IMR-90 (cell line): ENCODE measurements around the gene FCN1. TPM values are rescaled to one million over a fixed set of nuclear protein-coding genes. Genes with fewer than 3 reads are reported as not detected.

Source experiments
- ATAC-seq: fragments of 200-7000 bp; cut with Tn5 transposase; 2 replicates; pipeline ENCODE4 v1.9.1; 2020; ENCODE audit warnings: low read depth, mild to moderate bottlenecking, moderate library complexity
- BruUV-seq: library from RNA; stranded (reverse); fragments of 400-500 nt; replicated peaks from 2 replicates; lab custom pipeline; 2021; lab: Mats Ljungman, UMichigan
- CTCF ChIA-PET: fragments of 300-600 bp; formaldehyde crosslinking; extraction: SDS; loops from one replicate; lab custom pipeline; 2021; ENCODE audit warnings: antibody characterized with exemption; lab: Yijun Ruan, JAX
- POLR2A ChIA-PET: fragments of 300-600 bp; sonication (Branson Sonifier 250); formaldehyde crosslinking; loops from one replicate; lab custom pipeline; 2022; ENCODE audit warnings: antibody characterized with exemption; ENCODE audit not compliant: unreplicated experiment; lab: Charles Lee
- DNase-seq: peaks from one replicate; pipeline ENCODE4 v3.0.0; 2013
- H2AFZ ChIP-seq: replicated peaks from 2 replicates; pipeline ENCODE3; 2013; ENCODE audit warnings: low read length, mild to moderate bottlenecking; ENCODE audit not compliant: poor library complexity
- H2AK5ac ChIP-seq: 2 replicates; pipeline ENCODE4 v1.6.1; 2013; ENCODE audit warnings: low read depth, low read length, inconsistent platforms
- H2AK9ac ChIP-seq: replicated peaks from 2 replicates; pipeline ENCODE3; 2013; ENCODE audit warnings: mild to moderate bottlenecking, low read depth, low read length, moderate library complexity; ENCODE audit not compliant: poor library complexity
- H2BK120ac ChIP-seq: 2 replicates; pipeline ENCODE4 v1.6.1; 2013; ENCODE audit warnings: low read depth, low read length, inconsistent platforms
- H2BK15ac ChIP-seq: 3 replicates; pipeline ENCODE4 v1.6.1; 2013; ENCODE audit warnings: low read depth, low read length, inconsistent platforms
- H2BK20ac ChIP-seq: 2 replicates; pipeline ENCODE4 v1.6.1; 2013; ENCODE audit warnings: low read depth, mild to moderate bottlenecking, inconsistent platforms, low read length, moderate library complexity
- H2BK5ac ChIP-seq: 2 replicates; pipeline ENCODE4 v1.6.1; 2013; ENCODE audit warnings: mild to moderate bottlenecking, low read depth, low read length, inconsistent platforms; ENCODE audit not compliant: poor library complexity, severe bottlenecking
- H3K14ac ChIP-seq: replicated peaks from 2 replicates; pipeline ENCODE4 v1.6.1; 2013; ENCODE audit warnings: low read depth, low read length, inconsistent platforms
- H3K18ac ChIP-seq: 2 replicates; pipeline ENCODE4 v1.6.1; 2013; ENCODE audit warnings: low read depth, low read length, control low read depth
- H3K23ac ChIP-seq: 2 replicates; pipeline ENCODE4 v1.6.1; 2013; ENCODE audit warnings: low read depth, low read length, inconsistent platforms
- H3K27ac ChIP-seq: 2 replicates; pipeline ENCODE4 v1.5.1; 2013; ENCODE audit warnings: mild to moderate bottlenecking, control low read depth, low read length; ENCODE audit not compliant: insufficient read depth
- H3K27me3 ChIP-seq: 2 replicates; pipeline ENCODE4 v1.6.1; 2013; ENCODE audit warnings: low read length; ENCODE audit not compliant: control insufficient read depth, insufficient read depth
- H3K36me3 ChIP-seq: 2 replicates; pipeline ENCODE4 v1.6.1; 2013; ENCODE audit warnings: low read length, mixed read lengths; ENCODE audit not compliant: control insufficient read depth, insufficient read depth
- H3K4ac ChIP-seq: 2 replicates; pipeline ENCODE4 v1.6.1; 2013; ENCODE audit warnings: low read depth, low read length, inconsistent platforms
- H3K4me1 ChIP-seq: 2 replicates; pipeline ENCODE4 v1.6.1; 2013; ENCODE audit warnings: low read length, mixed read lengths; ENCODE audit not compliant: control insufficient read depth, insufficient read depth
- H3K4me2 ChIP-seq: 2 replicates; pipeline ENCODE4 v1.6.1; 2013; ENCODE audit warnings: low read depth, mild to moderate bottlenecking, control low read depth, low read length, moderate library complexity
- H3K4me3 ChIP-seq: 2 replicates; pipeline ENCODE4 v1.5.1; 2013; ENCODE audit warnings: low read depth, mild to moderate bottlenecking, control low read depth, low read length, moderate library complexity; ENCODE audit not compliant: insufficient read depth
- H3K56ac ChIP-seq: 2 replicates; pipeline ENCODE4 v1.6.1; 2013; ENCODE audit warnings: low read length, inconsistent platforms; ENCODE audit not compliant: insufficient read depth; ENCODE audit errors: extremely low read depth
- H3K79me1 ChIP-seq, 2 experiments: 2 replicates each; pipeline ENCODE4 v1.6.1; 2013; ENCODE audit warnings: low read length in 2 of 2, inconsistent platforms in 1 of 2, low read depth in 1 of 2
- H3K9ac ChIP-seq: 2 replicates; pipeline ENCODE4 v1.6.1; 2013; ENCODE audit warnings: low read depth, low read length, control low read depth
- H3K9me1 ChIP-seq: 2 replicates; pipeline ENCODE4 v1.6.1; 2013; ENCODE audit warnings: low read length, inconsistent platforms; ENCODE audit not compliant: insufficient read depth
- H3K9me3 ChIP-seq: 2 replicates; pipeline ENCODE4 v1.6.1; 2013; ENCODE audit warnings: low read length; ENCODE audit not compliant: control insufficient read depth, insufficient read depth
- H4K20me1 ChIP-seq: 2 replicates; pipeline ENCODE4 v1.6.1; 2013; ENCODE audit warnings: low read length, inconsistent platforms; ENCODE audit not compliant: insufficient read depth
- H4K5ac ChIP-seq: 2 replicates; pipeline ENCODE4 v1.6.1; 2013; ENCODE audit warnings: mild to moderate bottlenecking, low read depth, low read length, control low read depth
- H4K8ac ChIP-seq, 2 experiments: 2 replicates each; pipeline ENCODE4 v1.6.1; 2013; ENCODE audit warnings: low read depth in 2 of 2, low read length in 2 of 2, control low read depth in 1 of 2, inconsistent platforms in 1 of 2
- H4K91ac ChIP-seq: 2 replicates; pipeline ENCODE4 v1.6.1; 2013; ENCODE audit warnings: low read depth, low read length, inconsistent platforms; ENCODE audit not compliant: insufficient read depth
- RAD21 ChIP-seq: IDR thresholded peaks from 2 replicates; pipeline ENCODE4 v1.6.1; 2012; ENCODE audit warnings: low read length, improper control_type of control experiment
- WGBS, 2 experiments: methylation state at CpG; one replicate each; pipeline versions ENCODE4 v1.1.5 to v1.1.7; 2013; ENCODE audit warnings: missing lambda C conversion rate in 2 of 2; ENCODE audit not compliant: insufficient read length in 1 of 2; ENCODE audit errors: extremely low coverage in 2 of 2; 5-methylcytosine and 5-hydroxymethylcytosine counted together
- dilution Hi-C: fragments of 300-500 bp; cut with HindIII; formaldehyde crosslinking; loops from one replicate; pipeline ENCODE4 v1.14.3; 2018; ENCODE audit warnings: low sequenced_read_pairs; ENCODE audit not compliant: unreplicated experiment
- in situ Hi-C: fragments of 300-500 bp; cut with MboI; formaldehyde crosslinking; loops from 3 replicates; pipeline ENCODE4 v1.14.3; 2019; ENCODE audit warnings: low sequenced_read_pairs, inconsistent platforms, mixed read lengths
- intact Hi-C: fragments of 100-400 bp; cut with micrococcal nuclease; formaldehyde crosslinking; loops from 2 replicates; pipeline ENCODE4 v1.10.0; 2022
- polyA plus RNA-seq, 3 experiments: library from polyadenylated mRNA; depleted of rRNA; stranded (reverse); fragments of >200 nt; gene quantifications; 2 replicates each; pipeline ENCODE4 v1.2.3, GENCODE V29; 2012; ENCODE audit warnings: low replicate concordance in 1 of 3
- total RNA-seq: library from RNA; depleted of rRNA; stranded (reverse); fragments of >200 nt; gene quantifications from 2 replicates; pipeline ENCODE4 v1.2.3, GENCODE V29; 2012

Gene FCN1
- total and polyA plus RNA-seq, 2 of the 4 experiments (the other 2 are of a cell fraction): not detected

- in situ Hi-C loops: no loop called here
- H2BK20ac ChIP-seq: no peak overlapping the region
Measured at GRCh38 chr9:134942011-134942787, 24.5 kb upstream of the FCN1 start.

More at GRCh38 chr9:134942011-134942787, 24.5 kb upstream of the FCN1 start:
- CTCF ChIA-PET: no interaction called here
- Histone ChIP-seq H3K18ac (no peak overlapping the region), H4K5ac (no peak overlapping the region), H3K4me3 (no peak overlapping the region), H2BK5ac (no peak overlapping the region), H2AFZ (peak overlapping the region; percentile 14), H3K36me3 (no peaks in the 10 kb centered on the region), H2BK15ac (no peak overlapping the region), H2AK5ac (no peak overlapping the region), H3K27me3 (peaks cover 47% of the 10 kb centered on the region), H3K56ac (no peak overlapping the region), H3K9ac (no peak overlapping the region), H3K4me1 (no peaks in the 10 kb centered on the region), H4K8ac (no peak overlapping the region), H3K9me1 (no peaks in the 10 kb centered on the region; the same call in 1 of the 2 replicates), H2AK9ac (no peak overlapping the region), H3K4me2 (no peak overlapping the region), H3K4ac (no peak overlapping the region), H3K79me1 (no peaks in the 10 kb centered on the region), H2BK120ac (no peak overlapping the region), H3K27ac (no peak overlapping the region), H3K14ac (no peak overlapping the region), H3K9me3 (no peaks in the 10 kb centered on the region), H4K20me1 (no peaks in the 10 kb centered on the region), H4K91ac (no peak overlapping the region), H3K23ac (no peak overlapping the region)
- BruUV-seq: no TSS peak
- ATAC-seq (no peak), DNase-seq (no peak)
- TF ChIP-seq RAD21: no peak
- intact Hi-C loops: no loop called here
- POLR2A ChIA-PET: no interaction called here
- dilution Hi-C loops: no loop called here
- WGBS, 2 experiments: 10% methylated on average over 7 of the region's 27 CpGs; no CpG with 5 or more reads in 1 of the 2 experiments
